NCI-H1694 (cell line): ENCODE results near the gene REEP3.

Experiments
- DNase-seq: peaks from one replicate; lab custom pipeline; 2025; lab: John Stamatoyannopoulos, UW

Gene REEP3

DNA sequence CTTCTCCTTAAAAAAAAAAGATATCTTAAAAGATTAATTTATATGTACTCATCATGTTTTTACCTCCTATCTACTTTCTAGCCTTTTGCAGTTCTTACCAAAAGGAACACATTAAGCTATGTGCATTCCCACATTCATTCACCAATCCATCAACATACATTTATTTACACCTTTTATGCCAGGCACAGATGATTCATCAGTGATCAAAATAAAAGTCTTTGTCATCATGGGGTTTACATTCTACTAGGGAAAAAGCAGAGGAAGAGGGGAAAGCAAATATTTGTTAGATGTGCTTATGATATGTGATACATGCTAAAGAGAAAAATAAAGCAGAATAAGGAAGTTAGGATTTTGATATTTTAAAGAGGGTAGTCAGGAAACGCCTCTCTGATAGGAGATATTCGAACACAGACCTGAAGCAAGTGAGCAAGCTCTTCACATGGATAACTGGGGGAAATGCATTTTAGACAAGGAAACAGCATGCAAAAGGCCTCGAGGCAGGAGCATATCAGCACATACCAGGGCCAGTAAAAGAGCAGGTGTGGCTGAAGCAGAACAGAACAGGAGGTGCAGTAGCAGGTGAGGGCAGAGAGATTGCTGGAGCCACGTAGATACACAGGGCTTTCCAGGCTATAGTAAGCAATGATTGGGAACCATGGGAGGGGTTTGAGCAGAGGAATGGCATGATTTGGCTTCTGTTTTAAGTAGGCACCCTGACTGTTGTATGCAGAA lies 67.4 kb downstream of the REEP3 start:
- no peak for DNase-seq

DNA sequence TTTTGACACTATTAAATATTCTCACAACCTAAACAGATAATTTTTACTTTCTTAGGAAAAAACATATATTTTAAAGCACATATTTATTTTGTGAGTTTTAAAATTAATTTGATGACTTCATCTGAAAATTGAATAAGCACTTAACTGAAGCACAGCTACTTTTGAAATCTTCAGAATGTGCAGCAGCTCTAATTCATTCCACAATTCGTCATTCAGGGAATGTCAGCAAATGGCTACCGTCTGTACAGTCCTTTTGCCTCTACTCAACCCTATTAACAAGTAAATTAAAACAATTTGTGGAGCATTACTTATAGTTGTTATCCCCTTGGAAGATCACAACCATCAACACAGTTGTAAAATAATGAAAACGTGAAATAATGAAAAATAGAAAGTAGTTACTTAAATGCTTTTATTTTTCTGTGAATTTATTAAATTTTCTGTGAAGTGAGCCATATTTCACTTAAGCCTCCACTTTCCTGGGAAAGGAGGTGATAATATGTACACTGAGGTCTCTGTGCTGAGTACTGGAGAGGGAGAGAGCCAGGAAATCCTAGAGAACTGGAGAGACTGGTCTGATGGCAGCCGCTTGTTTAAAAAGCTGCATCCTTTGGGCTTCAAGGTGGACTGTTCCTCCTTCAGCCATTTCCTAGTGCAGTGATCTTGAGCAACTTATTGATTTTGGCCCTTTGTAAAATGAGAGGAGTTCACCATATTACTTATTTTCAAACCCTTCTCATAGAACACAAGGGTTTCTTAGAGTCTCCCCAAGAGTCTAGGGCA lies 70.6 kb downstream of the REEP3 start:
- DNase-seq: no peak

DNA sequence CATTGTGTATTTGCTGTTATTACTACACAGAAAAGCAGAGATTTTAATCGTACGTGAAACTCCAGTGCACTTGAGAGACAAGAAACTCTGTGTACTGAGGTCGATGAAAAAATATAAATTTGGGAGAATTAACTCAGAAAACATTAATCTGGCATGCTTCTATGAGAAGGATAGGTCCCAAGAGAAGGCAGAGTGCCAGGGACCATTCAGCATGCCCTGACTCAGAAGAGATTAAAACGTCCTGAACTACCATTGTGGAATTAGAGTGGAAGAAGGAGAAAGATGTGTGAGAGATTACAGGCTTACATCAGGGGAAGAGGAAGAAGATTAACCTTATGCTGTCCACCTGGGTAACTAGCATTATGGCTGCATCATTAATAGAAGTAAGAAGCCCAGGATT lies 72.4 kb downstream of the REEP3 start:
- no peak for DNase-seq

DNA sequence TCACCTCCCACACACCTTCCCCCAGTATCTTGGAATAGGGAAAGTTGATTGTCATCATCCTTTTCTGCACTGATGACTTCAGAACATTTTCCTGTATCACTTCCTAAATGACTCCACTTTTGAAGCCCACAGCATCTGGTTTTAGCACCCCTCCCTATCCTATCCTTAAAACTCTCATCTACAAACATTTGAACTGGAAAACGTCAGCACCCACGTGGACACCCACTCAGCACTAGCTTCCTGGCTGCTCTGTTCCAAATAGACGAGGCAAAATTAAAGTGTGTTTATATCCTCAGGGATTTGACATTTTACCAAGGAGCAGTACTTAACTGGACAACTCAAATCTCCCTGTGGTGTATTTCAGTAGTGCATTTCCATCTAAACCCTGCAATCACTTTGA lies 73.9 kb downstream of the REEP3 start:
- DNase-seq: no peak

DNA sequence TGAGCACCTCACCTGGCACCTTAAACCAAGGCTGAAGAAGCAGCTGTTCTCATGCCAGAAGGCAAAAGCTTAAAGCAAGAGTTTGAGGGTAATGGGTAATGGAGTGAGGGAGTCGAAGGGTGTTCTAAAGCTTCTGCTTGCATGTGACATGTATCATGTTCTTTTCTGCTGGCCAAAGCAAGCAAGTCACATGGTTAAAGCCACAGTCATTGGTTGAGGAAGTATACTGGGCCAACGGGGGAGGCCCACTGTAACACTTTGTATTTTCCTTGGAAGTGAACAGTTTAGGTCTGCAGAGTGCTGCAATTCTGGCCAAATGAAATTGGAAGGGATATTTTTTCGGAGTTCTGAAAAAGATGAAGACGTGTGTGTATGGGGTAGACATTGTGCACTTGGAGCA lies 75.7 kb downstream of the REEP3 start:
- no peak for DNase-seq

DNA sequence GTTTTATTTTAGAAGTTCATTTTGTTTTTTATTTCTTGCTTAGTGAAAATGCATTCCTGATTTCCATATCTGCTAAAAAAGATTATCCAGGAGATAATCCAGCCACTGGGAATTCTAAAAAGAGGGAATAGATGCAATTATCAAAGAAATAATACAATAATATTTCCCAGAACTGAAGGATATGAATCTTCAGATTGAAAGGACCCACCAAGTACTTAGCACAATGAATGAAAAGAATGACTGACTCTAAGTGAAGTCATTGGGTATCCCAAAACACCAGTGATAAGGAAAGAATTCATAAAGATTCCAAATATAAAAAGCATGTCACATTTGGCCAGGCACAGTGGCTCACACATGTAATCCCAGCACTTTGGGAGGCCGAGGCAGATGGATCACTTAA lies 79.3 kb downstream of the REEP3 start:
- no peak for DNase-seq

DNA sequence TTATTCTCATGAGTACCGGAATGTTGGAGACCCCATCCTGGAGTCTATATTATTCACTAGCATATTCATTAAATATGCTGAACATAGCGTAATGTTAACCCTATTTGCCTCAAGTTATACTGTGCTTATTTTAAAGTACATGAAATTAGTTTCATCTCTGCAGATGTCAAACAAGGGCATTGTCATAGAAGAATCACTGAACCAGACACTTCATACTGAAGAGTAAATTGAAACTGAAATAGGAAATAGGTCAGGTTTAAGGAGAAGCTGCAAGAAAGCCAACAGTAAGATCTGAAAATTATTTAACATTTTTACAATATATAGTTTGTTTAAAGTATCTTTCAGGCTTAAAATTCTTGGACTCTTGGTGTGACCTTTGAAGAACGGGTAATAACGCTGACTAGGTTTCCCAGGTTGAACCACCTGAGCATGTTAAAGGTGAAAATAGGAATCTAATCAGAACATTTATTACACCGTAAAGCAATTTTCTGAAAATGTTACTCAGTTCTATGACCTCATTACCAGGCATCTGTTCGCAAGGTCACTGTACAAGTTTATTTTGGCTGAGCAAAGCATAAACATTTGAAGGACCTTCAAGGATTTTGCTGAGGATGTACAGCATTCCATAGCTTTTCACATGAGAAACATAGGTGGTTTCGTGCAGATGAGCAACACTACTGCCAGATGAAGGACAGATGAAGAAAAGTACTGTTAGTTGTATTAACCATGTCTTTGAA lies 82.7 kb downstream of the REEP3 start:
- DNase-seq: no peak

DNA sequence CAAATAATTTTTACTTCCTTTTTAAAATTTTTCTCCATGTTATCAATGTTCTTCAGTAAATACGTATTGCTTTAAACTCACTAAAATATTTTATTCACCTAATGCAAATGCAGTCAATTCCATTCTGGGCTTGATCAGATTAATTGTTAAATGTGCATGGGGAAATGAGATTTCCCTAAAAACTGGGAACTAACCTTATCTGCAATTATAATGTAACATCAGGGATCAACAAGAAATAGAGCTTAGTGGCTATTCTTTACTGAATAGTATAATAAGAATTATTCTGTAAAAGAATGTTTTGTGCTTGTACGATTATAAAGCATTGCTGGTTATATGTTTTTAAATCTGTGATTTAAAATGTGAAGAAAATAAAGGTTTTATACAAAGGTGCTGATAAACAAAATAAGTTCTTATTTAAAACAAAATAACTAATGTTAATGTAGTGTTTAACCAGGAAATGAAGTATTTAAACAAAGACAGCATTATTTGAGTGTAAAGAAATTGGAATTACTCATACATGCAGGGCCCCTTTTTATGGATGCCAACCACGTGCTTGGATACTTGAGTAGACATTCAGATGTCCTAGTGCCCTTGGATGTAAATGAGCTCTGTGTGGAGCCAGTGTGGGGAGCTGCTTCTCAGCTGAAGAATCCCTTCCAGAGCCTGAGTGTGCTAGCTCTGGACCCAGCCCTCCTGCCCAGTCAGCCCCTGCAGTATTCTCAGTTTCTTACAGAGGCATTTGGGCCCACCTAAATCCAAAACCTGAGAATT lies 84.2 kb downstream of the REEP3 start:
- DNase-seq: no peak

DNA sequence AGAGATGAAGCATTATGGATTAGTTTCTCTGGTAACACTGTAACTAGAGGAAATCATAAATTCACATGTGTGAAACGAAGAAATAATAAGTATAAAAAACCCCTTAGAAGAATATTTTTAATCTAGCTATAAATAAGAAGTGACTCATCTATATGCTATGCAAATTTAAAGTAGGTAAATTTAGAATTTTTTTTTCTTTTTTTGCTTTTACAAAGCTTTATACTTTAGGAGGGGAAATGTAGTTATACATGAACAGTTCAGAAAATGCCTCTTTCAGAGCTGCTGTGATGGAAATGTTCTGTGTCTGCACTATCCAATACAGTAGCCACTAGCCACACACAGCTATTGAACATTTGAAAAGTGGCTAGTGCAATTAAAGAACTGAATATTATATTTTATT lies 87.3 kb downstream of the REEP3 start:
- DNase-seq: no peak

DNA sequence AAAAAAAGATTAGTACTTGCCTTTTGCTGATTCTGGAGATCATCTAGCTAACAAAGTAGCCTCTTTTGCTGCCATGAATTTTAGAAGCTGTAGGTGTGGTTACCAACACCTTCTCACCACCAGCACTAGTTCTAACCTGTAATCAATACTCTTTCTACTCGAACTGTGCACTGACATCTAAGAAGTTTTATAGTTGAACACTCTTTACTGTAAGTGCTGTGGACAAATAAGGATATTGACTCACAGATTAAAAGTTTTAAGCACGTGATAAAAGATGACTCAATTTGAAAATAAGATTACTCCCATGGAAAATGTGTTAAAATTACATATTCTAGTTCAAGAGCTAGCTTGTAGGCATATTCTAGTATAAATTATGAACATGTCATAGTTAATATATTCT lies 89.9 kb downstream of the REEP3 start:
- DNase-seq: no peak

DNA sequence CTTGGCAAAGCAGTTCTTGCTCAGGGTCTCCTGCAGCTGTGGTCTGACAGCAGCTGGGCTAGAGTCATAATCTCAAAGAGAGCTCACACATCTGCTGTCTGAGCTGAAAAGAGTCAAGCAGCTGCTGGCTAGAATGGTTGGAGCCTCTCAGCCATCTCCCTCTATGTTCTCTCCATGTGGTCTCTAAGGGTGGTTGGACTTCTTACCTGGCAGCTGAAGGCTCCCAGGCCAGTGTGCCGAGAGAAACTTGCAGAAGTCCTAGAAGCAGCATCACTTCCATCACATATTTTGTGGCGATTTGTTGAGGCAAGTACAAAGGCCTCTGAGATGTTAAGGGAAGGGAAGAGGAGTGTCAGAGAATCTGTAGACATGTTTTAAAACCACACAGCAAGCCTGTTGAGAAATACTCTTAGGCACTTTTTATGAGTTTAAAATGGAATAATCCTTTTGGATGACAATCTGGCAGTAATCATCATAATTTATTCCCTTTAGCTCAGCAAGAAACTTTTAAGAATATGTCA lies 93.2 kb downstream of the REEP3 start:
- DNase-seq: peak; percentile 14

DNA sequence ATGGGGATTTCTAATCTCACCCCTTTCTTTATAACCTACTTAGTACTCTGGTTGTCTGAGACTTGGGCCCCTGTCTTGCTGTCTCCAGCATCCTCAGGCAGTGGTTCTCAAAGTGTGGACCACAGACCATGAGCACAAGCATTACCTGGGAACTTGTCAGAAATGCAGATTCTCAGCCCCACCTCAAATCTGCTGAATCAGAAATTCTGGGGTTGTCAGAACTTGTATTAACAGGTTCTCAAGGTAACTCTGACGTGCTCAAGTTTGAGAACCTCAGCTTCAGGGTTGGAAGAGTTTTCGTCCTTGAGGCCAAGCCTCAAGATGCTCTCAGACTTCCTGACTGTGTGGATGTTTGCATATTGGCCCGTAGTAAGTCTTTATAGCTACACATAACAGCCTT lies 97.4 kb downstream of the REEP3 start:
- DNase-seq: no peak

DNA sequence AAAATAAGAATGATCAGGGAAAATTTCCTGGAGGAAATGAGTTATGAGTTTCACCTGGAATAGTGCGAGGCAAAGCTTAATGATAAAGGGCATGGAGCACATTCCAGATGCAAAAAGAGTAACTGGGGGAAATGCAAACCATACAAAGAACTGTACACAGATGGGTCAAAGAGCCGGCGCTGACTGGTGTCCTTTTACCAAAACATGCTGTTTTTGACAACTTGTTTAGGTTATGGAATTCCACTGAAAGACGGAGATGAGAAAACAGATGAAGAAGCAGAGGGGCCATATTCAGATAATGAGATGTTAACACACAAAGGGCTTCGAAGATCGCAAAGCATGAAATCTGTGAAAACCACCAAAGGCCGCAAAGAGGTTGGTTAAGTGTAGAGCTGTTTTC lies 98.2 kb downstream of the REEP3 start:
- DNase-seq: no peak

DNA sequence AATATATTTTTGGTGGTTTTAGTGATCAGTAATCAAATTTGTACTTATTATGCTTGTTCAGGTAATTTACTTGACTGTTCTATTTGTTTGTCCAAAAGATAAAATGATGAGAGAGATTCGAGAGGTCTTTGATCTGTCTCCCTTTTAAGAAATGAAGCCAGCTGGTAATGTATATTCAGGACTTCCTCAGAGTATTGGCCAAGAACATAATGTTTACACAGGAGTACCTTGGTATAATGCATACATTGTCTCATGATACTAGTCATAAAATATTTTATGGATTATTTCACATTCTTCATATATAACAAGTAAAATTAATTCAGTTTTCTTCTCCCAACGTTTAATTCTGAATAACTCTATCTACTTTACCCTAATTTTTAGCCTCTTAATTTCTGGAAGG lies 100.9 kb downstream of the REEP3 start:
- no peak for DNase-seq

DNA sequence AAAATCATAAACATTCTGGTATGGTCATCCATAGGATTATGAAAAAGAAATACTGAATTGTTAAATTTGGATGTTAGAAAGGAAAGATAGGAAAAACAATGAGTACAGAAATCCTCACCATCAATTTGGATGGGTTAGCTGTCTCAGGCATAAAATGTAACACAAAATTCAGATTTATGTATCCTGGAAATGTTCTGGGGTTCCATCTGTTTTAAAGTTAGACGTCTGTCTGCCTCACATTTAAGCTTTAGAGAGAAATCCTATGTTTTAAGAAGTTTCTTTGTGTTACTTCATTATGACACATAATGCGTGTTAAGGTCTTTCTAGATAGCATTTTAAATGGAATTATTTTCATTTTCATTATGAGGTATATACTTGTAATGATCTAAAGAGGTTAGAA lies 103.5 kb downstream of the REEP3 start:
- DNase-seq: no peak

DNA sequence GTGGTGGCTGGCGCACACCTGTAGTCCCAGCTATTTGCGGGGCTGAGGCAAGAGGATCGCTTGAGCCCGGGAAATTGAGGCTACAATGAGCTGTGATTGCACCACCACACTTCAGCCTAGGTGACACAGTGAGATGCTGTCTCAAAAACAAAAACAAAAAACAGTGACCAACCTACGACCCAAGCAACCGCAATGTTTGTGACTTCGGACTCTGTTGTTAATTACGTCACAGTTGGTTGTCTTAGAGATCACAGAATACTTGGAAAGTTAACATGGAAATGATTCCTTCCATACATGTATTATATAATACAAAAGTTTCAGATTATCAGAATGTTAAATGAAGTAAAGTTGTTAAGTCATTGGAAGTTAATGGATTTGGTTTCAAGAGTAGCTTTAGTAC lies 106.2 kb downstream of the REEP3 start:
- DNase-seq: no peak

DNA sequence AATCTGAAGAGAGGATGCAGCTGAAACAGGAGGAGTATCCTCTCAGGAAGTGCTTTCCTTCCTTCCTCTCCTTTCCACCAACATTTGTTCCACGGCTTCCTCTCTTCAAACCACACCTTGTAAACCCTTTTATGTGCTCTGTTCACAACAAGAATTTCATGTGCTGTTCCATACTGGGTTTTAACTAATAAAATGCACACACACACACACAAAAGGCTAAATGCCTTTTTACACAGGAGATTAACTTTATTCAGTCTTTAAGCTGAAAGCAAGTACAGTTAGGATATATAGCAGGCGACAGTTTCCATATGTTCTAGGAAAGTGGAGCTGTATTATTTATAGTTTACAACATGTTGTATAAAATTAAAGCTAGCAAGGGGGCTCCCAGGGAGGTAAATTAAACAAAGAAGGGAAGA lies 106.7 kb downstream of the REEP3 start:
- no peak for DNase-seq

DNA sequence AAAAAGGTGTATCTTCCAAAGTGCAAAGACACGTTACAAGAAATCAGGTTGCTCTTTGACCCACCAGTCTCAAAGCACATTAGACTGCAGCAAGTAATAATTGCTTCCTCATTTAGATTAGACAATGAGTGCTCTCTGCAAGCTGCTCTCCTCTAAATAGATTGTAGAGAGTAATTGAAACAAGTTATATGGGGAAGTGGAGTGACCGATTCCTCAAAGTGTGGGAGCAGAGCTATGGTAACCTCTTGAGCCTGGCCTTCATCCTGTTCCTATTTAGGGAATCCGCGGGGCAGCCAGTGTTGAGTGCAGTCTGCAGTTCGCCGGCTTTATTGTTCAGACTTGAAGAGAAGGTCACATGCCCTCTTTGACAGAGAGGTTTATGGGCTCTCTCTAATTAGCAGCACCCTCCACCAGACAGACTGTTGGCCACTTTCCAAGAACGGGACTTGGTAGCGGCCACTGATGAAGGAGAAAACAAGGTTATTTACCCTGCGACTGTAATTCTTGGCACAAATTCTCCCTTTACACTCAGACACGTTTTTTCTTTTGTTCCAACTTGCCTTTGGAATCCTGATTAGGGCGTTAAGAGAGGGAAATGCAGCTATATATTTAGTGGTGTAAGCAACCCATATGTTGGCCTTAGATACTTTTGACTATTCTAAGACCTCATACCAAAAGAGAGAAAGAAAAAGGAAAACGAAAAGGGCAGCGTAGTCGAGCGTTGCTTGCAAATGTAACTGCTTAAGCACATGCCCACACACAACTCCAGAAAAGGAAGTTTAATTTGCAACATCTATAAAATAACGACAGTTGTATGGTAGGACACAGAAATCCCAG lies 107.5 kb downstream of the REEP3 start:
- DNase-seq: peak; percentile 97

DNA sequence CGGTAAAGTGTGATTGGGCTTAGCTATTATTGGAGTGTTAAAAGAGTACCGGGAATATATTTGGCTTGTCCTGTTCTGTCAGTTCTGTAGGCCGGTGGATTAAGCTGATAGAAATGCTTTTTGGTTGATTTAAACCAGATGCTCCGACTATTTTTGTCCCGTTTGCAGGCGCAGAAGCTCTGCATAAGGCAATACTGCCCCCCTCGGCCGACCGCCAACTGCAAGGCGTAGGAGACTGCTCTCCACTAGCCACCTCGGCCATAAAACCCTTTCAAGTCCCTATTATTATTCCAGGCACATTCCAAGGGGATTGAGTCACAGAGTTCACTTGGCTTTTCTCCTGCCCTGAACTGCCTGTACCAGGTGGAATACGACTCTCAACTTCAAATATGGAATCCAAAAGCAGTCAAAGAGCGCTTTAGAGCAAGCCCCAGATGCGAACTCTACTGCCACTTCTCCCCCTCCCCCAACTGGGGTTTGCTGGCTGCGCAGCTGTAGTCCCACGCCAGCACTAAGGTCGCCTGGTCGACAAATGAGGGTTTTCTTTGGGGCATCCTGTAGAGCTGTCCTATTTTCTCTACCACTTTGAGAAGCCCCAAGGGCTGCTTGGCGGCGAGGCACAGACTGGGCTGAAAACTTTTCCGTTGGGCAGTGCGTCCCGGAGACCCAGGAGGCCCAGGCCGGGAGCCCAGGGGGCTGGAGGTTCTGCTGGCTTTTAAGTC lies 108.3 kb downstream of the REEP3 start:
- peak; percentile 90 for DNase-seq
